ENCODE data around the gene BCL6.
"Not testable (repeated sequence)": the region's sequence is repeated elsewhere in the genome, so short reads cannot be mapped to it uniquely, and the experiment has no call there.

Gene BCL6

DNA sequence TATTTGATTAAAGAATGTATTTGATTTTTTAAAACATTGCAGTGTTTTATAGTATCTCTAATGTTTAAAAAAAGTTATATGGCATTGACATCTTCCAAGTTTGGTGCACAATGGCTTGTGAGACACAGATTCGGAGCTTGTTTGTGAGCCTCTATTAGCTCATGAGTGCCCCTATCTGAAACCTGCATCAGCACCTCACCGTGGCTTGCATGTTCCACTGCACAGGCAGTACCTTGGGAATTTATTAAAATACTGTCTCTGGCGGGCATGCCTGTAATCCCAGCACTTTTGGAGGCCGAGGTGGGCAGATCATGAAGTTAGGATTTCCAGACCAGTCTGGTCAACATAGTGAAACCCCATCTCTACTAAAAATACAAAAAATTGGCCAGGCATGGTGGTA is 36.1 kb downstream of the BCL6 start:
- no peak for DNase-seq

- DNase-seq = no peak
Observed at GRCh38 chr3:187708696-187709095, 36.6 kb downstream of the BCL6 start.

DNA sequence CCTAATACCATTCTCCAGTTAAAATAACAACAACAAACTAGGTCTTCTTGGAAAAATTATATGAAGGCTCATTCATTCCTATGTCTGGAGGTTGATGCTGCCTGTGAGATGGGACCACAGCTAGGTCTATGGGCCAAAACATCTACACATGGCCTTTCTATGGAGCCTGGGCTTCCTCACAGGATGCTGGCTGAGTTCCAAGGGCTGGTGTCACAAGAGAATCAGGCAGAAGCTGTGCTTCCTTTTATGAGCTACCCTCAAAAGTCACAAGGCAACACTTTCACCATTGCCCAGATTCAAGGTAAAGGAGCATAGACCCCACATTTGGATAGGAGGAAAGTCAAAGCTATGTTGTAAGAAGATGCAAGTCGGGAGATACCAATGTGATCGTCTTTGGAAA is 38.3 kb downstream of the BCL6 start:
- DNase-seq = no peak

DNA sequence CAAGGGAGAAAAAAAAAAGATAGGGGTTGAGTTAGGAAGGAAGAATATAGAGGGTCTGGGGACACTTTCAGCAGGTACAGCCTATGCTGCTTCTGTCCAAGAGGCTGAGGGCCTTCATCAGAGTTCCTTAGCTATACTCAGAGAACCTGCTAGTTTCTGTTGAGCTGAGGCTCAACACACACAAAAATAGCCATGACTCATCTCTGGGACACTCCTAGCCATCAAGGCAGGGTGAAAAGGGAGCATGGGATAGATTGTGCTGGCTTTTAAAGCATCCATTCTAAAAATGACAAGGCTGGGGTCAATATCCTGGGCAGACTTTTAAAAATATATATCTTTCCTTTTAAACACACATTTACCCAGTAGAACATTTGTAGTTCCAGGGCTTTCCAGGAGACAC is 40.1 kb downstream of the BCL6 start:
- DNase-seq = no peak

DNA sequence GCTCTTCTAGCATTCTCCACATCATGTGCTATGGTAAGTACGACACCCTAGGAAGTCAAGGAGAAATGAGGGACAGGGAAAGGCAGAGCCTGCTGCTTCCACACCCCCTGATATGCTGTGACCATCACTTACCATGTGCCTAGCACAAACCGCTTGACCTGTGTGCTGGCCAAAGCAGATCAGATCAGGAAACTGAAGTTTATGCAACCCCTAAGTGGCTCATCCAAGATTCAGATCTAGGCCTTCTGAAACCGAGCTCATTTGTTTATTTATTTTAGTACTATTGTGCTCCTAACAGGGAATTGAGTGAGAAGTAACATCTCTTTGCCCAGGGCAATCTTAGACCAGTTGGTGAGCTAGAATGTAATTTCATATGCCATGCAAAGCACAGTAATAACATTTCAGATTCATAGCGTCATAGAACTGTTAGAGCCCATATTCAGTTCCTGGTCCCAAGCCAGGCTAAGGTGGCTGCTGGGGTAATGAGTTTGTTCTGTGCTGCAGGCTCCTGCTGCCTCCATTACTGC is 42.7 kb downstream of the BCL6 start, which contains the start of gene RTP2:
Gene RTP2 (minus strand): TSS at position 51 of the 527 bp plus-strand sequence. CDS start 429 bp downstream, outside the sequence.
- DNase-seq = no peak

GRCh38 chr3:187700249-187700648 is 45.0 kb downstream of the BCL6 start:
- DNase-seq = no peak

- DNase-seq = no peak
Observed at GRCh38 chr3:187698499-187699399, 46.5 kb downstream of the BCL6 start.

DNA sequence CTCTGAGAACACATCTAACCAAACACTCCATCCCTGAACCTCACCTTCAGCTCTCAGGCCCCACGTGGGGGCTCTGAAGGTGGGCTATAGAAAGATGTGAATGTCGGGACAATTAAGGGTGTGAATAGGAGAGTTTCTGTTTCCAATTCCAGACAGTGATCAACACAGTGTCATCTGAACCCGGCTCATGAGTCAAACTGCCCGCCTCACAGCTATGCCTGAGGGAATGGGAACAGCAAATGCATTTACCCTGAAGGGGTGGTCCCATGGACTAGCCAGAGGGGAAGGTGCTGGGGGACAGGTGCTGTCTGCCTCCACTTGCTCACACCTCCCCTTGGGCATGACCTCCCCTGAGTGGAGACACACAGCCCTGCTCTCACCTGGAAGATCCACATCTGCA is 49.2 kb downstream of the BCL6 start:
- no peak for DNase-seq

- no peak for DNase-seq
Observed at GRCh38 chr3:187695449-187695848, 49.8 kb downstream of the BCL6 start.

- no peak for DNase-seq
Observed at GRCh38 chr3:187694801-187695200, 50.5 kb downstream of the BCL6 start.

DNA sequence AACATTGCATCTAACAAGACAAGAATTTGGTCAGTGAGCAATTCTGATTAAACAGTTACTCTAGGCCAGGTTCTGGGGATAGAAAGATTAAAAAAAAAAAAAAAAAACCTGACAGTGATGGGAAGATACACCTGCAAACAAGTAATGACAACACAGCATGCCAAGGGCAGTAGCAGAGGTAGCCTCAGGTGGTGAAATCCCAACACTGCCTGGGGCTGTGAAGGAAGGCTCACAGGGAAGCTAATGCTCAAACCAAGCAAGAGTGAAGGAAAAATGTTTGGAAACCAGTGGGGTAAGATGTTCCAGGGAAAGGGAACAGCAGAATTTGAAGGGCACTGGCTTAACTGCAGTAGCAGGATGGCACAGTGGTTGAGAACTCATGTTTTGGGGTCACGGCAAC is 51.8 kb downstream of the BCL6 start:
- DNase-seq = no peak

GRCh38 chr3:187689984-187690383 is 55.3 kb downstream of the BCL6 start:
- DNase-seq = no peak

DNA sequence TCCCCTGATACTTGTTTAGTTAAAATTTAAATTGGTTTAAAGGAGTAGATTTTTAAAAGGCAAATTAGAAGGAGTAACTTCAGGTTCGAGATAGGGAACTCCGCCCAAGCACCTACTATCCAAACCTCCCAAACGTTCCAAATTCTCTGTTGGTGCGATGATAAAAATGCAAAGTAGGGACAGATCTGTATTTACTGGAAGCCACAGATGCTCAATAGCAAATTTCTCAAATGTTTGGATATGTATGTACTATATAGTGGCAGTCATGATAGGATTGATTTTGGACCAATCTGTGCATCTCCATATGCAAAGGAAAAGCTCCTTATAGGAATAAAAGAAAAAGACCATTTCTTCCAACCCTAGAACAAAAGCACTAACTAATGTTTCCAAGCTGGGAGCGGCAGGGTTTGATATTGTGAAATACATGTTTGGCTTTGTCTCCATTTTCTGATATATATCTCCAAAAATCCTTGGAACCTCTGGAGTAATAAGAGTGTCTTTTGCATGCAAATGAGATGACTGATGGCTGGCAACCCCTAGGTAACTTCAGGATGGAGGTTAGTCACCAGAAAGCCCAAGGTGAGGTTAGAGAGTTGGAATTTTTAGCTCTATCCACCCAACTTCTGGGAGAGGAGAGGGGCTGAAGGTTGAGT is 58.5 kb downstream of the BCL6 start:
- DNase-seq = no peak

GRCh38 chr3:187685948-187686347 is 59.3 kb downstream of the BCL6 start:
- no peak for DNase-seq

DNA sequence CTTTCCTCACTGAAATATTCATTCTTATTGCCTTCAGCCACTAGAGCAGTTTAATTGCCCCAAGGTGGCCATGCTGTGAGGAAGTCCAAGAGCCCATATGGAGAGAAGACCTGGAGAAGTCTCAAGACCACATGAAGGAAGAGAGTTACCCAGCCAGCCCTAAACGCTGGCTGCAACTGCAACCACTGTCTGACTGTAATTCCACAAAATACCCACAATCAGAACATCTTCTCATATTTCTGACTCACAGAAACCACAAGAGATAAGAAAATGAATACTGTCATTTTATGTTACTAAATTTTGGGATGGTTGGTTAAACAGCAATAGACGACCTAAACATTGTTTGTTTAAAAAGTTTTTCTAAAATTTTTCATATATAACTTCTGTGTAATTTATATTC is 60.4 kb downstream of the BCL6 start:
- DNase-seq = no peak

- no peak for DNase-seq
Observed at GRCh38 chr3:187684444-187684843, 60.8 kb downstream of the BCL6 start.

- DNase-seq = not testable (repeated sequence)
Observed at GRCh38 chr3:187681756-187682155, 63.5 kb downstream of the BCL6 start.

DNA sequence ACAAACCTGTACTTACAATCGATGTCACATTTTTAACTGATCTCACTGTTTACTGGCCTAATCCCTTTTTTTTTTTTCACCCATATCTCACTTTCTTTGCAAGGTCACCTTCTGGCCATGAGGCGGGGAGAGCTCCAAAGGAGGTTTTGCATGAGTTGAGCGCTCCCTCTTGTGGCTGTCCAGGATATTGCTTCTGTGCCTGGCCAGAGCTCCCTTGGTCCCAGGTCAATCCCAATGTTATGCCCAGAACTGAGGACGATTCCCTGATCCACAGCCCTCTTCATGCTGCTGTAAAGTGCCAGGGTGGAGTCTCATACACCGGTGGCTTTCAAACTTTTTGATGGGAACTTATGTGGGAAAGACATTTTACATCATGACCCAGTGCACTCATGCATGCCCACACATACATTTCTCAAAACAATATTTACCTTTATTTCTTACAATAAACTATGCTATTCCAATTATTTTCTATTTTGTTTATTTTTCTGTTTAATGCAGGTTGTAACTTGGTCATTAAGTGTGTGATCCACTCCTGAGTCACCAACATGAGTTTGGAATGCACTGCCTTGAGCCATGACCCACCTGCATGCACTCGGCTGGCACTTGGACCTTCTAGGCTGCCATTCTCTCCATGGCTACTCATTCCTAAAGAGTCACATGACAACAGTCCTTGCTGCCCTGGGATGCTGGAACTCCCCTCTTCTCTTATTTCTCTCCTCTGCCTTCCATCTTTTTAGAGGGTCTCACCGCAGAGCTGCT is 65.5 kb downstream of the BCL6 start:
- DNase-seq = peak; percentile 51 to 67

DNA sequence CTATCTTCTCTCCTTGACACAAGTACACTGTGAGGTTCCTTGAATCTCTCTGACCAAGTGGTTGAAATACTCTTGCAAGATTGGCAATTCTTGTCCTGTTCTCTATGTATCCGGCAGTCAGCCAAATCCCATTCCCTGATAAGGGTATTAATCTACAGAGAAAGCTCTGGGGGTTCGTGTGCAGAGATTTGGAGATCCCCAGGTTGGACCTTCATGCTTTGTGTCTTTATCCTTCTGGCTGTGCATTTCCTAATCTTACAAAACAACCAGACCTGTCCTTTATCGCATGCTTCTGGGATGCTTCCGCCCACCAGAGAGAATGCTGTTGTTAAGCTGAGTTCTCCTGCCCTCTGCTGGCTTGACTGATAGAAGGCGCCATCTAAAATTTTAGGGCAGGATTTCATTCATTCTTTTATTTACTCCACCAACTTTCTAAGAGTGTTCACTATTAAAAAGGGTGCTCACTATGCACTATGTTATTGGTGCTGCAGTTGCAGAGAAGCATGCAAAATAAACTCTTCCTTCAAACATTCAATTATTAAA is 66.5 kb downstream of the BCL6 start:
- peak in 1 of 2 donors; percentile 26 for DNase-seq

DNA sequence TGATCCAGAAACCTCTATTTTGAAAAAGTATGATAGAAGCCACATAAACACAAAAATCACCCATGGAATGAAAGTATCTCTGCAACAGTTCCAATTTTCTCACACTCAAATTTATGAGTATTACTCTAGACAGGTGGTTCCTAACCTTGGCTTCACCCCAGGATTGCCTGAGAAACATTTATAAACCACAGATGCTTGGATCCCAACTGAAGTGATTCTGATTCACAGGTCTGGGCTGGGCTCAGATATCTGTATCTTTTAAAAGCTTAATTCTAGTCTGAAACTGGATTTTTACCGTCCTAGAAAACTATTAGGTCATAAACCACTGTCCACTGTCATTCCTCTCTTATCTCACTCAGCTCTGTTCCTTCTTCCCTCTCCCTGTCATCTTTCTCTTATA is 67.7 kb downstream of the BCL6 start:
- no peak for DNase-seq

GRCh38 chr3:187673012-187673411 is 72.3 kb downstream of the BCL6 start:
- no peak for DNase-seq
